HL-60 (cell line): ENCODE data around the gene PDE4B.
A peak's percentile ranks its signal among the peaks of the same experiment; 100 is the strongest.

Experiments used
- DNase-seq, 2 experiments: peaks; one replicate each; pipeline ENCODE4 v3.0.0-alpha.2; 2010 to 2020; ENCODE audit warnings: low read depth in 1 of 2, low spot score in 1 of 2
- H3K27ac ChIP-seq: fragments of 250-450 bp; sonication (Bioruptor Pico); replicated peaks from 2 replicates; pipeline ENCODE4 v1.5.1; 2020; ENCODE audit warnings: mild to moderate bottlenecking, moderate library complexity
- H3K27me3 ChIP-seq: fragments of 250-450 bp; sonication (Bioruptor Pico); 2 replicates; pipeline ENCODE4 v1.5.1; 2021; ENCODE audit warnings: mild to moderate bottlenecking, moderate library complexity; ENCODE audit not compliant: insufficient read depth, poor library complexity, severe bottlenecking
- H3K4me3 ChIP-seq: replicated peaks from 2 replicates; pipeline ENCODE4 v1.5.1; 2011; ENCODE audit warnings: mild to moderate bottlenecking, control low read depth, low read length; ENCODE audit not compliant: insufficient read depth
- GABPA ChIP-seq: IDR thresholded peaks from 2 replicates; pipeline ENCODE4 v1.6.1; 2012; ENCODE audit warnings: low read depth
- POLR2AphosphoS5 ChIP-seq: IDR thresholded peaks from 2 replicates; pipeline ENCODE4 v1.6.1; 2012; ENCODE audit warnings: low read depth
- SPI1 ChIP-seq: IDR thresholded peaks from 2 replicates; pipeline ENCODE4 v1.6.1; 2012; ENCODE audit warnings: low read depth, mild to moderate bottlenecking, borderline replicate concordance
- TF ChIP-seq, protein P1 (sequence below): IDR thresholded peaks from one replicate; pipeline ENCODE4 v1.5.1; 2011; ENCODE audit warnings: low read length, control low read depth, inconsistent platforms; ENCODE audit not compliant: insufficient read depth
- TF ChIP-seq, protein P2 (sequence below): IDR thresholded peaks from 2 replicates; pipeline ENCODE4 v1.6.1; 2012; ENCODE audit warnings: low read depth; ENCODE audit not compliant: insufficient replicate concordance

The PDE4B gene

DNA sequence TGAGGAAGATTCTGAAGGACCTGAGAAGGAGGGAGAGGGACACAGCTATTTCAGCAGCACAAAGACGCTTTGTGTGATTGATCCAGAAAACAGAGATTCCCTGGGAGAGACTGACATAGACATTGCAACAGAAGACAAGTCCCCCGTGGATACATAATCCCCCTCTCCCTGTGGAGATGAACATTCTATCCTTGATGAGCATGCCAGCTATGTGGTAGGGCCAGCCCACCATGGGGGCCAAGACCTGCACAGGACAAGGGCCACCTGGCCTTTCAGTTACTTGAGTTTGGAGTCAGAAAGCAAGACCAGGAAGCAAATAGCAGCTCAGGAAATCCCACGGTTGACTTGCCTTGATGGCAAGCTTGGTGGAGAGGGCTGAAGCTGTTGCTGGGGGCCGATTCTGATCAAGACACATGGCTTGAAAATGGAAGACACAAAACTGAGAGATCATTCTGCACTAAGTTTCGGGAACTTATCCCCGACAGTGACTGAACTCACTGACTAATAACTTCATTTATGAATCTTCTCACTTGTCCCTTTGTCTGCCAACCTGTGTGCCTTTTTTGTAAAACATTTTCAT is 579.9 kb downstream of the PDE4B start:
- DNase-seq: peak in 1 of 2 experiments; percentile 23
- Histone ChIP-seq H3K4me3 (no peak overlapping the region), H3K27me3 (no peaks in the 10 kb centered on the region), H3K27ac (peak overlapping the region; percentile 91)
- no peak for TF ChIP-seq GABPA
- no peak for TF ChIP-seq POLR2AphosphoS5
- TF ChIP-seq, protein P1, sequence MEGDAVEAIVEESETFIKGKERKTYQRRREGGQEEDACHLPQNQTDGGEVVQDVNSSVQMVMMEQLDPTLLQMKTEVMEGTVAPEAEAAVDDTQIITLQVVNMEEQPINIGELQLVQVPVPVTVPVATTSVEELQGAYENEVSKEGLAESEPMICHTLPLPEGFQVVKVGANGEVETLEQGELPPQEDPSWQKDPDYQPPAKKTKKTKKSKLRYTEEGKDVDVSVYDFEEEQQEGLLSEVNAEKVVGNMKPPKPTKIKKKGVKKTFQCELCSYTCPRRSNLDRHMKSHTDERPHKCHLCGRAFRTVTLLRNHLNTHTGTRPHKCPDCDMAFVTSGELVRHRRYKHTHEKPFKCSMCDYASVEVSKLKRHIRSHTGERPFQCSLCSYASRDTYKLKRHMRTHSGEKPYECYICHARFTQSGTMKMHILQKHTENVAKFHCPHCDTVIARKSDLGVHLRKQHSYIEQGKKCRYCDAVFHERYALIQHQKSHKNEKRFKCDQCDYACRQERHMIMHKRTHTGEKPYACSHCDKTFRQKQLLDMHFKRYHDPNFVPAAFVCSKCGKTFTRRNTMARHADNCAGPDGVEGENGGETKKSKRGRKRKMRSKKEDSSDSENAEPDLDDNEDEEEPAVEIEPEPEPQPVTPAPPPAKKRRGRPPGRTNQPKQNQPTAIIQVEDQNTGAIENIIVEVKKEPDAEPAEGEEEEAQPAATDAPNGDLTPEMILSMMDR: no peak
- TF ChIP-seq, protein P2, sequence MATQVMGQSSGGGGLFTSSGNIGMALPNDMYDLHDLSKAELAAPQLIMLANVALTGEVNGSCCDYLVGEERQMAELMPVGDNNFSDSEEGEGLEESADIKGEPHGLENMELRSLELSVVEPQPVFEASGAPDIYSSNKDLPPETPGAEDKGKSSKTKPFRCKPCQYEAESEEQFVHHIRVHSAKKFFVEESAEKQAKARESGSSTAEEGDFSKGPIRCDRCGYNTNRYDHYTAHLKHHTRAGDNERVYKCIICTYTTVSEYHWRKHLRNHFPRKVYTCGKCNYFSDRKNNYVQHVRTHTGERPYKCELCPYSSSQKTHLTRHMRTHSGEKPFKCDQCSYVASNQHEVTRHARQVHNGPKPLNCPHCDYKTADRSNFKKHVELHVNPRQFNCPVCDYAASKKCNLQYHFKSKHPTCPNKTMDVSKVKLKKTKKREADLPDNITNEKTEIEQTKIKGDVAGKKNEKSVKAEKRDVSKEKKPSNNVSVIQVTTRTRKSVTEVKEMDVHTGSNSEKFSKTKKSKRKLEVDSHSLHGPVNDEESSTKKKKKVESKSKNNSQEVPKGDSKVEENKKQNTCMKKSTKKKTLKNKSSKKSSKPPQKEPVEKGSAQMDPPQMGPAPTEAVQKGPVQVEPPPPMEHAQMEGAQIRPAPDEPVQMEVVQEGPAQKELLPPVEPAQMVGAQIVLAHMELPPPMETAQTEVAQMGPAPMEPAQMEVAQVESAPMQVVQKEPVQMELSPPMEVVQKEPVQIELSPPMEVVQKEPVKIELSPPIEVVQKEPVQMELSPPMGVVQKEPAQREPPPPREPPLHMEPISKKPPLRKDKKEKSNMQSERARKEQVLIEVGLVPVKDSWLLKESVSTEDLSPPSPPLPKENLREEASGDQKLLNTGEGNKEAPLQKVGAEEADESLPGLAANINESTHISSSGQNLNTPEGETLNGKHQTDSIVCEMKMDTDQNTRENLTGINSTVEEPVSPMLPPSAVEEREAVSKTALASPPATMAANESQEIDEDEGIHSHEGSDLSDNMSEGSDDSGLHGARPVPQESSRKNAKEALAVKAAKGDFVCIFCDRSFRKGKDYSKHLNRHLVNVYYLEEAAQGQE: no peak
- no peak for TF ChIP-seq SPI1

- H3K4me3 ChIP-seq: no peak overlapping the region
- no peaks in the 10 kb centered on the region for H3K27me3 ChIP-seq
- peak overlapping the region; percentile 91 for H3K27ac ChIP-seq
- TF ChIP-seq SPI1: peak; percentile 53; the same call in 1 of the 2 replicates
- TF ChIP-seq GABPA: no peak
- TF ChIP-seq POLR2AphosphoS5: peak; percentile 30
- TF ChIP-seq, protein P2: peak; percentile 19
- TF ChIP-seq, protein P1: no peak
- peak; percentile 78 to 83 for DNase-seq
Observed at GRCh38 chr1:66373157-66373591, 580.5 kb downstream of the PDE4B start.

DNA sequence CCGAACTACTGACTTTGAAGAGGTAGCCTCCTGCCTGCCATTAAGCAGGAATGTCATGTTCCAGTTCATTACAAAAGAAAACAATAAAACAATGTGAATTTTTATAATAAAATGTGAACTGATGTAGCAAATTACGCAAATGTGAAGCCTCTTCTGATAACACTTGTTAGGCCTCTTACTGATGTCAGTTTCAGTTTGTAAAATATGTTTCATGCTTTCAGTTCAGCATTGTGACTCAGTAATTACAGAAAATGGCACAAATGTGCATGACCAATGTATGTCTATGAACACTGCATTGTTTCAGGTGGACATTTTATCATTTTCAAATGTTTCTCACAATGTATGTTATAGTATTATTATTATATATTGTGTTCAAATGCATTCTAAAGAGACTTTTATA is 581.5 kb downstream of the PDE4B start:
- Histone ChIP-seq H3K4me3 (no peak overlapping the region), H3K27me3 (no peaks in the 10 kb centered on the region), H3K27ac (peak overlapping the region; percentile 91)
- no peak for TF ChIP-seq GABPA
- TF ChIP-seq POLR2AphosphoS5: no peak
- TF ChIP-seq, protein P2: no peak
- TF ChIP-seq, protein P1: no peak
- TF ChIP-seq SPI1: no peak
- DNase-seq: no peak
